COLO668 (cell line): ENCODE data around the gene ITGA8.
"Not testable (repeated sequence)": the region's sequence is repeated elsewhere in the genome, so short reads cannot be mapped to it uniquely, and the experiment has no call there.

ENCODE experiments used
- DNase-seq: peaks from one replicate; lab custom pipeline; 2025; ENCODE audit not compliant: unreplicated experiment; lab: John Stamatoyannopoulos, UW

Gene ITGA8

GRCh38 chr10:15510963-15511362 lies 208.8 kb downstream of the ITGA8 start:
- DNase-seq = no peak

- DNase-seq = no peak
Observed at GRCh38 chr10:15505329-15505728, 214.4 kb downstream of the ITGA8 start.

GRCh38 chr10:15504101-15504840 lies 215.5 kb downstream of the ITGA8 start:
- DNase-seq = no peak

GRCh38 chr10:15494850-15495506 lies 224.7 kb downstream of the ITGA8 start:
- no peak for DNase-seq

- DNase-seq = no peak
Observed at GRCh38 chr10:15491856-15492642, 227.7 kb downstream of the ITGA8 start.

- DNase-seq = no peak
Observed at GRCh38 chr10:15489431-15489830, 230.3 kb downstream of the ITGA8 start.

- no peak for DNase-seq
Observed at GRCh38 chr10:15487376-15487775, 232.3 kb downstream of the ITGA8 start.

- DNase-seq = no peak
Observed at GRCh38 chr10:15486404-15486803, 233.3 kb downstream of the ITGA8 start.

- DNase-seq = no peak
Observed at GRCh38 chr10:15485684-15486316, 233.9 kb downstream of the ITGA8 start.

- no peak for DNase-seq
Observed at GRCh38 chr10:15485027-15485426, 234.7 kb downstream of the ITGA8 start.

GRCh38 chr10:15484128-15484527 lies 235.6 kb downstream of the ITGA8 start:
- DNase-seq = no peak

- no peak for DNase-seq
Observed at GRCh38 chr10:15483215-15484075, 236.3 kb downstream of the ITGA8 start.

GRCh38 chr10:15482156-15482555 lies 237.6 kb downstream of the ITGA8 start:
- no peak for DNase-seq

- DNase-seq = no peak
Observed at GRCh38 chr10:15478950-15479349, 240.8 kb downstream of the ITGA8 start.

GRCh38 chr10:15478429-15478828 lies 241.3 kb downstream of the ITGA8 start:
- DNase-seq = no peak

- DNase-seq = no peak
Observed at GRCh38 chr10:15476337-15476736, 243.4 kb downstream of the ITGA8 start.

GRCh38 chr10:15475439-15475838 lies 244.3 kb downstream of the ITGA8 start:
- DNase-seq = not testable (repeated sequence)

GRCh38 chr10:15474671-15475070 lies 245.1 kb downstream of the ITGA8 start:
- no peak for DNase-seq

- DNase-seq = no peak
Observed at GRCh38 chr10:15473396-15473767, 246.3 kb downstream of the ITGA8 start.
